Upper lobe of left lung (tissue), 4 donors: ENCODE data around the gene IL1RAP.

Source experiments
- EP300 ChIP-seq, 4 donors: sonication (generic); formaldehyde crosslinking; IDR thresholded peaks; one replicate each; pipeline ENCODE4 v1.5.1; 2017; ENCODE audit warnings: antibody characterized with exemption in 4 of 4, control low read depth in 2 of 4
- POLR2AphosphoS5 ChIP-seq, 2 donors: sonication (generic); formaldehyde crosslinking; IDR thresholded peaks; one replicate each; pipeline ENCODE4 v1.5.1; 2017; ENCODE audit warnings: antibody characterized with exemption in 2 of 2
- TF ChIP-seq, protein P1 (sequence below), 6 experiments: fragments of 450-650 bp in 4 of 6; fragments of 200-600 bp in 2 of 6; sonication (generic) in 2 of 6; IDR thresholded peaks; one replicate each; pipeline ENCODE4 v1.5.1; 2016 to 2019; ENCODE audit warnings: antibody characterized with exemption in 6 of 6

DNA sequence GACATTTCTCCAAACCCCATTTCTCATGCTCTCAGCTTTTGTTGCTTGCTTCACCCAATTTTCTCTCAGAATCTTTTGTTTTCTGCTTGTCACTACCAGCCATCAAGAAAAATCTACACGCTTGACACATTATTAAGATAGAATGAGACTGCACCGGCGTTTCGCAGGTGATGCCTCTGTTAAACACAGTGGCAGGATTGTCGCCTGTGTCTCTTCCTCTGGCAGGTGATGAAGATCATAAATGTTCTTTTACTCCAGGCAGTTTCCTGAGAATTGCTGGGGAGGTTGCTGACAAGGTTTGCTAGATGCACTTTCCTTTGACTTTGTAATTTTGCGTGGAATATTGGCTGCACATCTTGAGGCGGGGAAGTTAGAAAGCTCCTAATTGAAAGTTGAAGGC lies 75.4 kb downstream of the IL1RAP start:
- no peak for TF ChIP-seq POLR2AphosphoS5 (IDR thresholded peaks at IDR 0.05)
- TF ChIP-seq, protein P1, sequence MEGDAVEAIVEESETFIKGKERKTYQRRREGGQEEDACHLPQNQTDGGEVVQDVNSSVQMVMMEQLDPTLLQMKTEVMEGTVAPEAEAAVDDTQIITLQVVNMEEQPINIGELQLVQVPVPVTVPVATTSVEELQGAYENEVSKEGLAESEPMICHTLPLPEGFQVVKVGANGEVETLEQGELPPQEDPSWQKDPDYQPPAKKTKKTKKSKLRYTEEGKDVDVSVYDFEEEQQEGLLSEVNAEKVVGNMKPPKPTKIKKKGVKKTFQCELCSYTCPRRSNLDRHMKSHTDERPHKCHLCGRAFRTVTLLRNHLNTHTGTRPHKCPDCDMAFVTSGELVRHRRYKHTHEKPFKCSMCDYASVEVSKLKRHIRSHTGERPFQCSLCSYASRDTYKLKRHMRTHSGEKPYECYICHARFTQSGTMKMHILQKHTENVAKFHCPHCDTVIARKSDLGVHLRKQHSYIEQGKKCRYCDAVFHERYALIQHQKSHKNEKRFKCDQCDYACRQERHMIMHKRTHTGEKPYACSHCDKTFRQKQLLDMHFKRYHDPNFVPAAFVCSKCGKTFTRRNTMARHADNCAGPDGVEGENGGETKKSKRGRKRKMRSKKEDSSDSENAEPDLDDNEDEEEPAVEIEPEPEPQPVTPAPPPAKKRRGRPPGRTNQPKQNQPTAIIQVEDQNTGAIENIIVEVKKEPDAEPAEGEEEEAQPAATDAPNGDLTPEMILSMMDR (IDR thresholded peaks at IDR 0.05): no peak
- no peak for TF ChIP-seq EP300 (IDR thresholded peaks at IDR 0.05)
